Caki2 (cell line): ENCODE measurements around the gene DNAAF8. TPM values are rescaled to one million over a fixed set of nuclear protein-coding genes. Genes with fewer than 3 reads are reported as not detected.
A peak's percentile ranks its signal among the peaks of the same experiment; 100 is the strongest.
"Not testable (repeated sequence)": the region's sequence is repeated elsewhere in the genome, so short reads cannot be mapped to it uniquely, and the experiment has no call there.

Experiments used
- DNase-seq: peaks from one replicate; pipeline ENCODE4 v3.0.0-alpha.2; 2015; ENCODE audit warnings: low read depth
- in situ Hi-C: cut with HindIII; loops from 2 replicates; pipeline ENCODE4 v1.10.0; 2016; ENCODE audit warnings: low sequenced_read_pairs, low pct_unique_long_range_greater_than_20kb, mixed read lengths
- total RNA-seq: library from RNA; depleted of rRNA; stranded (reverse); fragments of >200 nt; shearing (Covaris generic); gene quantifications from 2 replicates; pipeline ENCODE4 v1.2.3, GENCODE V29; 2014; ENCODE audit warnings: low replicate concordance

Gene DNAAF8
- total RNA-seq, 1 experiment from 2014 or later, result 5.4 TPM

- no peak for DNase-seq
- in situ Hi-C loops, result no loop called here
Measured at GRCh38 chr16:4767872-4768548, 33.7 kb downstream of the DNAAF8 start.

DNA sequence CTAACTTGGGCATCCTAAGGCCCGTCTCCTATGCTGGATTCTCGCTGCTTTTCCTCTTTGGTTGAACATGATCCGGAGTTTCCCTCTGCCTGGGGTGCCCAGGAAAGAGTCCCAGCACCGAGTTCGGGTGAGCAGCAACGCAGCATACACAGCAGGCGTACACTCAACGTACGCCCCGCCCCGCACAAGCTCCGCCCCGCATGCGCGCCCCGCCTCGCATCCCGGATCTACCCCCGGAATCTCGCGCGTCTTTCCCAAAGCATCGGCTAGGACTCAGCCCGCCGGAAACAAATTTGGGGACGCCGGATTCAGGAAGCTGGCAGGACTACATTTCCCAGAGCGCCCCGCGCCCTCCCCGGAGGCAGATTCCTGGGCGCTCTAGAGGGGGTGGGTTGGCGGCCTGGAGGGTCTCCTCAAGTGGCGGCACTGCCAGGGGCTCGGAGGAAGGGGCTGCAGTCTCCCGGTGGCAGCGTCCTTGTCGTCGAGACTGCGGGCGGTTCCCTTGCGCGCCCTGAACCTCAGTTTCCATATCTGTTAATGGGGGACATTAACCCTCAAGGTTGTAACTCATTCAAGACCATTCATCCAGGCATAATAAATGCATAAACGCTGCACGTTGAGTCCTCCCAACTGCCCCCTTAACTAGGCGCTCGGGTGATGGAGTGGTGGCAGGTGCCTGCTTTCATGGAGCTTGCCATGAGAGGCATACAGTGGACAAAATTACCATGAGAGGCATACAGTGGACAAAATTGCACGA, 34.4 kb downstream of the DNAAF8 start:
- DNase-seq, result peak; percentile 91
- in situ Hi-C loops, result no loop called here

- no peak for DNase-seq
- in situ Hi-C loops, result no loop called here
Measured at GRCh38 chr16:4769306-4769638, 34.9 kb downstream of the DNAAF8 start.

- in situ Hi-C loops, result no loop called here
- no peak for DNase-seq
Measured at GRCh38 chr16:4771646-4772045, 37.3 kb downstream of the DNAAF8 start.

DNA sequence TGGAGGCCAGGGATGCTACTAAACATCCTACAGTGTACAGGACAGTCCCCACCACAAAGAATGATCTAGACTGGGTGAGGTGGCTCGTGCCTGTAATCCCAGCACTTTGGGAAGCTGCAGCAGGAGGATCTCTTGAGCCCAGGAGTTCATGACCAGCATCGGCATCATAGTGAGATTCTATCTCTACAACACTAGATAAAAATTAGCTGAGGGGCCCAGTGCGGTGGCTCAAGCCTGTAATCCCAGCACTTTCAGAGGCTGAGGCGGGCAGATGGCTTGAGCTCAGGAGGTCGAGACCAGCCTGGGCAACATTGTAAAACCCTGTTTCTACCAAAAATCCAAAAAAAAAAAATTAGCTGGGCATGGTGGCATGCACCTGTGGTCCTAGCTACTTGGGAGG, 38.0 kb downstream of the DNAAF8 start:
- in situ Hi-C loops, result no loop called here
- DNase-seq, result no peak

GRCh38 chr16:4775005-4775404, 40.7 kb downstream of the DNAAF8 start:
- no peak for DNase-seq
- in situ Hi-C loops, result no loop called here

DNA sequence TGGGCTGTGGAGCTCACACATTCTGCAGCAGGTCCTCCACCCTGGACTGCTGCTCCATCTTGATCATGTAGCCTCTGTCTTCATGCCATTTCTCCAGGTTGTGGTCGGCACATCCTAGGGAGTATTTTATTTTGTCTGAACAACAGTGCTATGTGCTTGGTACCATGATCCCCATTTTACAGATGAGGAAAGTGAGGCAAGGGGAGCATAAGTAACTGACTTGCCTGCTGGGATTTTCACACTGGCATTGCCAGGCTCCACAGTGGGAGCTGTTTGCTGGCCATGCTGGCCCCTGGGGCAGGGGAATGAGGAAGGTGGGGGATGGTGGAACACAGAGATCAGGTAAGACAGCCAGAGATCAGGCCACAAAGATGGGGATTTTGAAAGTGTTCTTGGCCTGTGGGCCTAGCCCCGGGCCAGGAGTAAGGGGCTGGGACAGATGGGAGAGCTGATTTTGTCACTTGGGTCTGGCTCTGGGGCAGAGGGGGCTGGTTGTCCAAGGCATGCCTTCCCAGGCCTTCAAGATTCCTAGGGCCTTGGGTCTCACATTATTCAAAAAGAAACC, 41.9 kb downstream of the DNAAF8 start:
- in situ Hi-C loops, result no loop called here
- DNase-seq, result no peak

DNA sequence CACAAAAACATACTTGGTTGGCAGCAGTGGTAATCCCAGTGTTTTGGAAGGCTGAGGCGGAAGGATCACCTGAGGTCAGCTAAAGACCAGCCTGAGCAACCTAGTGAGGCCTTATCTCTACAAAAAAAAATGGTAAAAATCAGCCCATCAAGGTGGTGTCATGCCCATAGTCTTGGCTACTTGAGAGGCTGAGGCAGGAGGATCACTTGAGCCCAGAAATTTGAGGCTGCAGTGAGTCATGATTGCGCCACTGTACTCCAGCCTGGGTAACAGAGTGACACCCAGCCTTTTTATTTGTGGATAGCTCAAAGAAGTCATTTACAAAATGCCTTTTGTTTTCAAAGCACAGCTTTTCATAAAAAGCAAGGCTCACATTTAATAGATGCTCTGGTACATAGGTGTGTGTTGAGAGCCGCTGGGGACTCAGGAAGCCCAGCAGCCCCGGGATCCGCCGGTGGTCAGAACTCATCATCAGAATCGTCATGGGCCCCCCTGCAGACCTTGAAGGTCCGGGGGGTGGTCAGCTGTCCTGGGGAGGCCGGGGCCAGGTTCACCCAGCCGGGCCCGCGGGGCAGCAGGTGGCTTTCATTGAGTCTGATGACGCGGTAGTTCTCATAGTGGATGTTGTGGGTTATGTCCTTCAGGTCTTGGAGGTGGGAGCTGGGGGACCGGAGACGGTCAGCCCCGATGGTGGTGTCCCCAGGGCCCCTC, 43.2 kb downstream of the DNAAF8 start:
- in situ Hi-C loops, result no loop called here
- DNase-seq, result no peak

DNA sequence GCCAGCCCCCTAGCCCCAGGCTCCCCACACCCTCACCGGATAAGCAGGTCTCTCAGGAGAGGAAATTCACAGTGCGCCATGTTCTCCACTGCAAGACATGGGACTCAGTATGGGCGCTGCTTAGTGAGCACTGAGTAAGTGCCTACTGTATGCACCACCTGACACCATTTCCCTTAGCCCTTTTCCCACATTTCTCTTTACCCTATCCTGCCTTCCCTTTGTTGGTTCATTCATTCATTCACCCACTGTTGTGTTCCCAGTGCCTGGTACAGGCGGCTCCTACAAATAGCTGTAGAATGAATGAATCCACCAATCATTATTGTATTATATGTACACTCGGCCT, 43.7 kb downstream of the DNAAF8 start:
- in situ Hi-C loops, result no loop called here
- no peak for DNase-seq

GRCh38 chr16:4780235-4780634, 45.9 kb downstream of the DNAAF8 start:
- no peak for DNase-seq
- in situ Hi-C loops, result no loop called here

DNA sequence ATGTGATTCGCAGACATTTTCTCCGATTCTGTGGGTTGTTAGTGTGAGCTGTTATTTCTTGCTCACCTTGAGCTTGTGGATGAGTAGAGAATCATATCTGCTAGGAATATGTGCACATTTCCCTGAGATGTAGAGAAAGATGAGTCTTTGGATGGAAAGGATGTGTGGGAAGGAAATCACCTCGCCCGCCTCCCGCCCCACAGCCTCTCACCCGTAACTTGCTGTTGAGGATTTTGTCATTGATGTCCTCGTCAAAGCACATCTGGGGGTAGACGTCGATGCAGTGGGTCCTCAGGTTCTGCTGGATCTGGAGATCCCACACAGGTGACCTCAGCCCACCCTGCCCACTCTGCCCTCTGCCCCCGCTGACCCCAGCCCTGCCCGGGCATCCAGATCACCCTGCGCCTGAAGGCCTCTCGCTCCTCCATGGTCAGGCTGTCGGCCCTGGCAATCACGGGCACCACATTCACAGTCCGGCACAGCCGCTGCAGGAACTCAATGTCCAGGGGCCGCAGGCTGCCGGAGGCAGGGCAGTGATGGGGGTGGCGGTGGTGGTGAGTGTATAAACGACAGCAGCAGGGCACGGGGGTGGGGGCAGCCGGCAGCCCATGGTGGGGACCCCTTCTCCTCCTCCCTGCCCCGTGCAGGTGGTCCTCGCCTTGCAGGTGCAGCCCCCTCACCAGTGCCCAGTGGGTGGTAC, 49.1 kb downstream of the DNAAF8 start:
- in situ Hi-C loops, result no loop called here
- DNase-seq, result no peak

DNA sequence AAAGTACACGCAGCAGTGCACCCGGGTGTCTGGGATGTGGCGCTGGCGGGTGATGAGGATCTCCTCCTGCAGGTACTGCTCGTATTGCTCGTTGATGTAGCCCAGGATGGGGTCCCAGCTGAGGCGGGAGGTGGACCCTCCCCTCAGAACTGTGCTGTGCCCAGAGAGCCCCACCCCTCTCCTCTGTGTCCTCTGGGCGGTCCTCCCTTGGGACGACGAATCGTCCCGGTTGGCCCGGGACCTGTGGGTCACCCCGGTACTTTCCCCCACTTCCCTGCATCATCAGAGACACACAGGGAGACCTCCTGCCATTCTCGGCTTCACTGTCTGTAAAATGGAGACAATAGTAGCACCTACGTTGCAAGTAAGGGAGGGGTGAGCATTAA, 49.6 kb downstream of the DNAAF8 start:
- in situ Hi-C loops, result no loop called here
- no peak for DNase-seq

GRCh38 chr16:4784444-4784987, 50.2 kb downstream of the DNAAF8 start:
- in situ Hi-C loops, DNase-seq: not testable (repeated sequence)

DNA sequence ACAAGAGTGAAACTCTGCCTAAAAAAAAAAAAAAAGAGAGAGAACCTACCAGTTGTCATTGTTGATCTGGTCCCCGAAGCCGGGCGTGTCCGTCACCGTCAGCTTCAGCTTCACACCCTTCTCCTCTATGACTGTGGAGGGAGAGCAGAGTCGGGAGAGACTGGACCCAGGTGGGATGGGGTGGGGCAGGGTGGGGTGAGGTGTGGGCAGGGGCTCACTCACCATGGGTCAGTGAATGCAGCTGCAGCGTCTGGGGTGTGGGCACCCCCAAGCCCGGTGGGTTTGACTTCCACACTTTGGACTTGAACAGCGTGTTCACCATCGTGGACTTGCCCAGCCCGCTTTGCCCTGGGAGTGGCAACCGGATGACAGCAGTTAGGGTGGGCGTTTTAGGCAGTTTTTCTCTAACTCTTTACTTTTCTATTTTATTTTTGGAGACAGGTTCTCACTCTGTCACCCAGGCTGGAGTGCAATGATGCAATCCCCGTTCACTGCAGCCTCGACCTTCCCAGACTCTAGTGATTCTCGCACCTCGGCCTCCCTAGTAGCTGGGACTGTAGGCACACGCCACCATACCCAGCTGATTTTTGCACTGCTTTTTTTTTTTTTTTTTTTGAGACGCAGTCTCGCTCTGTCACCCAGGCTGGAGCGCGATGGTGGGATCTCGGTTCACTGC, 51.6 kb downstream of the DNAAF8 start:
- no peak for DNase-seq
- in situ Hi-C loops, result no loop called here

DNA sequence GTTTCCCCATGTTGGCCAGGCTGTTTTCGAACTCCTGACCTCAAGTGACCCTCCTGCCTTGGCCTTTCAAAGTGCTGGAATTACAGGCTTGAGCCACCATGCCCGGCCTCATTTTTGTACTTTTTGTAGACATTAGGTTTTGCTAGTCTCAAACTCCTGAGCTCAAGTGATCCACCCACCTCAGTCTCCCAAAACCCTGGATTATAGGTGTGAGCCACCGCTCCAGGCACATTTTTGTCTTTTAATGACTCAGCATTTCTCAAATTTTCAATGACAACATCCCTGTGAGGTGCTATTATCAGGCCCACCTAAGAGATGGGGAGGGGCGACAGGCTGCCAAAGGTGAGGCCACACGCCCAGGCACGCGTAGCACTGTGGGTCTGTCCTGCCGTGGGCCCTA, 52.7 kb downstream of the DNAAF8 start:
- DNase-seq, result no peak
- in situ Hi-C loops, result no loop called here

- in situ Hi-C loops, result no loop called here
Measured at GRCh38 chr16:4787627-4788482, 53.5 kb downstream of the DNAAF8 start, which contains the start of gene SEPTIN12. Gene SEPTIN12 (minus strand): TSS chr16:4788345. CDS start chr16:4787645, 700 bp downstream.

DNA sequence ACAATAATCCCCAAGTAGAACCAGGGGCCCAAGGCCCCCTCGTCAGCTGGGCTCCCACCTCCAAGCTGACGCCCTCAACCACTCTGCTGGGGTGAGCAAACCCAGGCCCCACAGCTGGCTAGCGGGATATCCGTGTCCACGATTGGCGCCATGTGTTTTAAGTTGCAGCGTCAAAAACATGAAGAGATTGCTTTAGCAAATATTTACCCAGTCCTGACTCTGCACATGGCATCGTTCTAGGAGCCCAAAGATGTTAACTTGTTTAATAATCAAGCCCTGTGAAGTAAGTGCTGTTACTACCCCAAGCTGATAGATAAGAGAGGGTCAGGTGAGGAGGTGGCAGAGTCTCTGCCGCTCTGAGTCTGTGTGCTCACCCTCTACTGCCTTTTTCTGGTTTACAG, 54.2 kb downstream of the DNAAF8 start:
- in situ Hi-C loops, result no loop called here

More at GRCh38 chr16:4787627-4788482, 53.5 kb downstream of the DNAAF8 start, which contains the start of gene SEPTIN12:
- no peak for DNase-seq

More for the DNA sequence above, 54.2 kb downstream of the DNAAF8 start:
- DNase-seq, result no peak
